ENCODE data around the gene GKN1.

DNA sequence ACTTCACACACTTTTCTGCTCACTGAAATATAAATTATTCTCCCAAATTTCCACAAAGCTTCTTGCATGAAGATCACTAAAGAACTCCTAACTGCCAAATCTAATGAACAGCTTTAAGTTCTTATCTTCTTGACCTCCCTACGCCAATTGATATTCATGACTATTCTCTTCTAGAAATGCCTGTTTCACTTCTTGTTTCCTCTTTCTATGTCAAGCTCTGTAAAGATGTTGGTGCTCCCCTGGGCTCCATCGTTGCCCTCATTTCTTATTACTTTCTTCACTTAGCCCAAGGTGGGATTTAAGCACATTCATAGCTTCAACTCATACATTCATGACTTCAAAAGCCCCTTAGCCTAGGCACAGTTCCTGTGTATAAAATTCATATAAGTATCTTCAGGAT lies 29.3 kb downstream of the GKN1 start:
- TF ChIP-seq, protein P1, sequence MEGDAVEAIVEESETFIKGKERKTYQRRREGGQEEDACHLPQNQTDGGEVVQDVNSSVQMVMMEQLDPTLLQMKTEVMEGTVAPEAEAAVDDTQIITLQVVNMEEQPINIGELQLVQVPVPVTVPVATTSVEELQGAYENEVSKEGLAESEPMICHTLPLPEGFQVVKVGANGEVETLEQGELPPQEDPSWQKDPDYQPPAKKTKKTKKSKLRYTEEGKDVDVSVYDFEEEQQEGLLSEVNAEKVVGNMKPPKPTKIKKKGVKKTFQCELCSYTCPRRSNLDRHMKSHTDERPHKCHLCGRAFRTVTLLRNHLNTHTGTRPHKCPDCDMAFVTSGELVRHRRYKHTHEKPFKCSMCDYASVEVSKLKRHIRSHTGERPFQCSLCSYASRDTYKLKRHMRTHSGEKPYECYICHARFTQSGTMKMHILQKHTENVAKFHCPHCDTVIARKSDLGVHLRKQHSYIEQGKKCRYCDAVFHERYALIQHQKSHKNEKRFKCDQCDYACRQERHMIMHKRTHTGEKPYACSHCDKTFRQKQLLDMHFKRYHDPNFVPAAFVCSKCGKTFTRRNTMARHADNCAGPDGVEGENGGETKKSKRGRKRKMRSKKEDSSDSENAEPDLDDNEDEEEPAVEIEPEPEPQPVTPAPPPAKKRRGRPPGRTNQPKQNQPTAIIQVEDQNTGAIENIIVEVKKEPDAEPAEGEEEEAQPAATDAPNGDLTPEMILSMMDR (IDR thresholded peaks at IDR 0.05), result no peak
- TF ChIP-seq POLR2A (IDR thresholded peaks at IDR 0.05), result no peak
